Measurements from ENCODE around the gene ZNF511.

ZNF511 gene

GRCh38 chr10:133355991-133356390 is 47.3 kb downstream of the ZNF511 start:
- DNase-seq = no peak

- no peak for DNase-seq
These were observed 48.0 kb downstream of the ZNF511 start for GRCh38 chr10:133356549-133357284.

- peak; percentile 79 for DNase-seq
These were observed 48.8 kb downstream of the ZNF511 start, which contains the start of gene FUOM for GRCh38 chr10:133357285-133358161. Gene FUOM (minus strand): TSS chr10:133358019. CDS start chr10:133358007, 12 bp downstream.

GRCh38 chr10:133358162-133358924 is 49.6 kb downstream of the ZNF511 start:
- DNase-seq = no peak

GRCh38 chr10:133358925-133359310 is 50.2 kb downstream of the ZNF511 start:
- DNase-seq = no peak

- DNase-seq = peak; percentile 42
These were observed 50.8 kb downstream of the ZNF511 start for GRCh38 chr10:133359554-133359971.

- no peak for DNase-seq
These were observed 51.4 kb downstream of the ZNF511 start for GRCh38 chr10:133359972-133360610.

GRCh38 chr10:133361227-133361626 is 52.5 kb downstream of the ZNF511 start:
- no peak for DNase-seq

GRCh38 chr10:133361773-133362441 is 53.2 kb downstream of the ZNF511 start:
- no peak for DNase-seq
